IMR-90 (cell line): ENCODE measurements around the gene MAST3.

Experiments
- BHLHE40 ChIP-seq: fragments of 150-350 bp; IDR thresholded peaks from 2 replicates; pipeline ENCODE4 v1.6.1; 2016; ENCODE audit warnings: mild to moderate bottlenecking, low read depth, low read length
- CEBPB ChIP-seq: IDR thresholded peaks from 2 replicates; pipeline ENCODE4 v1.6.1; 2012; ENCODE audit warnings: low read depth, low read length, improper control_type of control experiment
- CHD1 ChIP-seq: IDR thresholded peaks from 2 replicates; pipeline ENCODE4 v1.6.1; 2012; ENCODE audit warnings: low read depth, low read length, improper control_type of control experiment
- FOS ChIP-seq: fragments of 150-350 bp; IDR thresholded peaks from 2 replicates; pipeline ENCODE4 v1.6.1; 2016; ENCODE audit warnings: low read depth, low read length
- MAFK ChIP-seq: IDR thresholded peaks from 2 replicates; pipeline ENCODE4 v1.6.1; 2012; ENCODE audit warnings: low read depth, low read length, improper control_type of control experiment
- MXI1 ChIP-seq: IDR thresholded peaks from 2 replicates; pipeline ENCODE4 v1.6.1; 2012; ENCODE audit warnings: low read depth, mild to moderate bottlenecking, low read length, moderate library complexity, borderline replicate concordance
- NFE2L2 ChIP-seq: fragments of 150-350 bp; IDR thresholded peaks from 2 replicates; pipeline ENCODE4 v1.6.1; 2016; ENCODE audit warnings: low read depth, mild to moderate bottlenecking, low read length
- POLR2A ChIP-seq: IDR thresholded peaks from 2 replicates; pipeline ENCODE4 v1.6.1; 2012; ENCODE audit warnings: mild to moderate bottlenecking, low read depth, low read length
- RAD21 ChIP-seq: IDR thresholded peaks from 2 replicates; pipeline ENCODE4 v1.6.1; 2012; ENCODE audit warnings: low read length, improper control_type of control experiment
- RCOR1 ChIP-seq: IDR thresholded peaks from 2 replicates; pipeline ENCODE4 v1.6.1; 2012; ENCODE audit warnings: mild to moderate bottlenecking, low read length, improper control_type of control experiment; ENCODE audit not compliant: insufficient replicate concordance
- RFX5 ChIP-seq: IDR thresholded peaks from 2 replicates; pipeline ENCODE4 v1.8.0; 2012; ENCODE audit warnings: low read depth, mild to moderate bottlenecking, low read length, moderate library complexity
- SMC3 ChIP-seq: fragments of 150-350 bp; IDR thresholded peaks from 2 replicates; pipeline ENCODE4 v1.6.1; 2016; ENCODE audit warnings: low read depth, mild to moderate bottlenecking, antibody characterized with exemption, low read length, moderate library complexity
- TF ChIP-seq, protein P1 (sequence below): conservative IDR thresholded peaks from 2 replicates; pipeline ENCODE4 v1.5.1; 2012; ENCODE audit warnings: mild to moderate bottlenecking, low read depth, low read length, improper control_type of control experiment
- TF ChIP-seq, protein P2 (sequence below): fragments of 150-350 bp; IDR thresholded peaks from 2 replicates; pipeline ENCODE4 v1.6.1; 2017; ENCODE audit warnings: mild to moderate bottlenecking, antibody characterized with exemption, low read length, low read depth

DNA sequence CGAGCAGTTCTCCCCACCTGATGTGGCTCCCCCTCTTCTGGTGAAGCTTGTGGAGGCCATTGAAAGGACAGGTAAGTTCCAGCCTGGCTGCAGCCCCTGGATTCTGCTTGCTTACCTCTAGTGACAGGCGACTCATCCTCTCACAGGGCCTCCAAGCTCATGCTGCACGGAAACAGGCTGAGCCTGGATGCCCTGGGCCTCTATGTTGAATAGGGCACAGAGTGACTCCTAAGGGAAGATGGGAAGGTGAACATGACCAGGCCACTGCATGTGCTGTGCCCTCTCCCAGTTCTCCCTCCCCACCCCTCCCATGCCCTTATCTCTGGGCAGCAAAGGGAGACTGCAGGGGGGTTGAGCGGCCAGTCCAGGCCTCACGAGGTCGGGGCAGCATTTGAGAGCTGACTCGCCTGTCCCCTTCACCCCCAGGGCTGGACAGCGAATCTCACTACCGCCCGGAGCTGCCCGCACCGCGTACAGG is 63.0 kb downstream of the MAST3 start:
- TF ChIP-seq, protein P1, sequence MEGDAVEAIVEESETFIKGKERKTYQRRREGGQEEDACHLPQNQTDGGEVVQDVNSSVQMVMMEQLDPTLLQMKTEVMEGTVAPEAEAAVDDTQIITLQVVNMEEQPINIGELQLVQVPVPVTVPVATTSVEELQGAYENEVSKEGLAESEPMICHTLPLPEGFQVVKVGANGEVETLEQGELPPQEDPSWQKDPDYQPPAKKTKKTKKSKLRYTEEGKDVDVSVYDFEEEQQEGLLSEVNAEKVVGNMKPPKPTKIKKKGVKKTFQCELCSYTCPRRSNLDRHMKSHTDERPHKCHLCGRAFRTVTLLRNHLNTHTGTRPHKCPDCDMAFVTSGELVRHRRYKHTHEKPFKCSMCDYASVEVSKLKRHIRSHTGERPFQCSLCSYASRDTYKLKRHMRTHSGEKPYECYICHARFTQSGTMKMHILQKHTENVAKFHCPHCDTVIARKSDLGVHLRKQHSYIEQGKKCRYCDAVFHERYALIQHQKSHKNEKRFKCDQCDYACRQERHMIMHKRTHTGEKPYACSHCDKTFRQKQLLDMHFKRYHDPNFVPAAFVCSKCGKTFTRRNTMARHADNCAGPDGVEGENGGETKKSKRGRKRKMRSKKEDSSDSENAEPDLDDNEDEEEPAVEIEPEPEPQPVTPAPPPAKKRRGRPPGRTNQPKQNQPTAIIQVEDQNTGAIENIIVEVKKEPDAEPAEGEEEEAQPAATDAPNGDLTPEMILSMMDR = no peak
- TF ChIP-seq CEBPB = no peak
- no peak for TF ChIP-seq RAD21
- TF ChIP-seq POLR2A = no peak
- no peak for TF ChIP-seq MAFK
- no peak for TF ChIP-seq BHLHE40
- no peak for TF ChIP-seq RCOR1
- no peak for TF ChIP-seq MXI1
- TF ChIP-seq RFX5 = no peak
- no peak for TF ChIP-seq FOS
- TF ChIP-seq, protein P2, sequence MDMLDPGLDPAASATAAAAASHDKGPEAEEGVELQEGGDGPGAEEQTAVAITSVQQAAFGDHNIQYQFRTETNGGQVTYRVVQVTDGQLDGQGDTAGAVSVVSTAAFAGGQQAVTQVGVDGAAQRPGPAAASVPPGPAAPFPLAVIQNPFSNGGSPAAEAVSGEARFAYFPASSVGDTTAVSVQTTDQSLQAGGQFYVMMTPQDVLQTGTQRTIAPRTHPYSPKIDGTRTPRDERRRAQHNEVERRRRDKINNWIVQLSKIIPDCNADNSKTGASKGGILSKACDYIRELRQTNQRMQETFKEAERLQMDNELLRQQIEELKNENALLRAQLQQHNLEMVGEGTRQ = no peak
- no peak for TF ChIP-seq SMC3
- no peak for TF ChIP-seq NFE2L2
- TF ChIP-seq CHD1 = no peak
